OCI-LY1 (cell line): ENCODE measurements around the gene PCDHA1.

Experiments used
- H2AFZ ChIP-seq: fragments of 200-600 bp; sonication (generic), shearing (Covaris generic); 2 replicates; pipeline ENCODE4 v1.6.0; 2014; ENCODE audit warnings: antibody characterized with exemption, mild to moderate bottlenecking, low read length
- H3F3A ChIP-seq: fragments of 200-600 bp; sonication (generic), shearing (Covaris generic); 2 replicates; pipeline ENCODE4 v1.6.0; 2014; ENCODE audit warnings: mild to moderate bottlenecking, antibody characterized with exemption, low read length, moderate library complexity; ENCODE audit not compliant: insufficient read depth
- H3K27ac ChIP-seq: fragments of 200-600 bp; sonication (generic); 2 replicates; pipeline ENCODE4 v1.5.1; 2014; ENCODE audit warnings: low read length, mixed run types, mild to moderate bottlenecking, low read depth; ENCODE audit not compliant: poor library complexity, severe bottlenecking
- H3K27me3 ChIP-seq: fragments of 200-600 bp; sonication (generic); 2 replicates; pipeline ENCODE4 v1.6.0; 2014; ENCODE audit warnings: antibody characterized with exemption, mild to moderate bottlenecking, low read length, moderate library complexity; ENCODE audit not compliant: insufficient read depth
- H3K36me3 ChIP-seq: fragments of 200-600 bp; sonication (generic); 2 replicates; pipeline ENCODE4 v1.6.1; 2014; ENCODE audit warnings: mild to moderate bottlenecking, antibody characterized with exemption, low read length, moderate library complexity, mixed read lengths; ENCODE audit not compliant: insufficient read depth
- H3K4me1 ChIP-seq: fragments of 200-600 bp; sonication (generic); 2 replicates; pipeline ENCODE4 v1.5.1; 2014; ENCODE audit warnings: mild to moderate bottlenecking, low read length, moderate library complexity; ENCODE audit not compliant: insufficient read depth, severe bottlenecking
- H3K4me2 ChIP-seq: fragments of 200-600 bp; sonication (generic), shearing (Covaris generic); 2 replicates; pipeline ENCODE4 v1.6.1; 2014; ENCODE audit warnings: low read length
- H3K4me3 ChIP-seq: fragments of 200-600 bp; sonication (generic); 2 replicates; pipeline ENCODE4 v1.5.1; 2014; ENCODE audit warnings: low read length, low read depth, mild to moderate bottlenecking, mixed read lengths; ENCODE audit not compliant: poor library complexity, severe bottlenecking
- H3K79me2 ChIP-seq: fragments of 200-600 bp; shearing (Covaris generic); 2 replicates; pipeline ENCODE4 v1.6.1; 2016; ENCODE audit warnings: mixed run types, low read length, mixed read lengths; ENCODE audit not compliant: insufficient read depth
- H3K9ac ChIP-seq: fragments of 200-600 bp; sonication (generic), shearing (Covaris generic); 2 replicates; pipeline ENCODE4 v1.6.1; 2014; ENCODE audit warnings: mild to moderate bottlenecking, low read length, mixed read lengths
- H3K9me2 ChIP-seq: fragments of 200-600 bp; sonication (generic), shearing (Covaris generic); 2 replicates; pipeline ENCODE4 v1.6.1; 2014; ENCODE audit warnings: low read depth, mild to moderate bottlenecking, low read length, mixed read lengths
- H3K9me3 ChIP-seq: fragments of 200-600 bp; shearing (Covaris generic); 2 replicates; pipeline ENCODE4 v1.6.1; 2014; ENCODE audit warnings: low read length, mixed read lengths
- H4K20me1 ChIP-seq: fragments of 200-600 bp; sonication (generic), shearing (Covaris generic); 2 replicates; pipeline ENCODE4 v1.6.0; 2016; ENCODE audit warnings: mild to moderate bottlenecking, low read length; ENCODE audit not compliant: insufficient read depth
- CTCF ChIP-seq: fragments of 200-600 bp; sonication (generic), shearing (Covaris generic); IDR thresholded peaks from 2 replicates; pipeline ENCODE4 v1.5.1; 2017; ENCODE audit warnings: mild to moderate bottlenecking, antibody characterized with exemption, low read length, moderate library complexity, mixed read lengths
- EZH2 ChIP-seq: fragments of 200-600 bp; sonication (generic), shearing (Covaris generic); IDR thresholded peaks from 2 replicates; pipeline ENCODE4 v1.8.0; 2017; ENCODE audit warnings: borderline replicate concordance, mixed run types, mild to moderate bottlenecking, antibody characterized with exemption, low read length, moderate library complexity, mixed read lengths

The PCDHA1 gene

GRCh38 chr5:140753561-140753960 lies 32.4 kb upstream of the PCDHA1 start:
- Histone ChIP-seq H4K20me1 (no peaks in the 10 kb centered on the region), H3K79me2 (no peaks in the 10 kb centered on the region), H3F3A (no peaks in the 10 kb centered on the region), H3K9me3 (0 out of 2 replicates have a peak, but pooled peaks cover 4% of the 10 kb centered on the region), H3K4me2 (no peak overlapping the region), H3K36me3 (no peaks in the 10 kb centered on the region), H3K27me3 (no peaks in the 10 kb centered on the region), H3K9me2 (no peaks in the 10 kb centered on the region), H3K27ac (no peak overlapping the region), H2AFZ (no peak overlapping the region), H3K4me3 (no peak overlapping the region), H3K4me1 (no peaks in the 10 kb centered on the region), H3K9ac (no peak overlapping the region)
- TF ChIP-seq EZH2 (no peak), CTCF (no peak)

- Histone ChIP-seq H3K27ac (no peak overlapping the region), H3K4me2 (no peak overlapping the region), H3K9me2 (no peaks in the 10 kb centered on the region), H3K36me3 (no peaks in the 10 kb centered on the region), H3K4me1 (no peaks in the 10 kb centered on the region), H2AFZ (no peak overlapping the region), H3K9me3 (peaks cover 46% of the 10 kb centered on the region), H3F3A (no peaks in the 10 kb centered on the region), H3K9ac (no peak overlapping the region), H3K4me3 (no peak overlapping the region), H3K27me3 (no peaks in the 10 kb centered on the region), H3K79me2 (no peaks in the 10 kb centered on the region), H4K20me1 (no peaks in the 10 kb centered on the region)
- TF ChIP-seq EZH2 (no peak), CTCF (no peak)
These were observed 21.6 kb upstream of the PCDHA1 start for GRCh38 chr5:140764177-140764973.

- no peaks in the 10 kb centered on the region for H3K36me3 ChIP-seq
- H4K20me1 ChIP-seq: no peaks in the 10 kb centered on the region
- H3F3A ChIP-seq: no peaks in the 10 kb centered on the region
- H3K4me3 ChIP-seq: no peak overlapping the region
- no peak overlapping the region for H3K4me2 ChIP-seq
- H3K9me3 ChIP-seq: peaks cover 60% of the 10 kb centered on the region
- no peaks in the 10 kb centered on the region for H3K79me2 ChIP-seq
- no peaks in the 10 kb centered on the region for H3K4me1 ChIP-seq
- no peak overlapping the region for H3K9ac ChIP-seq
- no peak overlapping the region for H3K27ac ChIP-seq
- H3K27me3 ChIP-seq: no peaks in the 10 kb centered on the region
- no peaks in the 10 kb centered on the region for H3K9me2 ChIP-seq
- H2AFZ ChIP-seq: no peak overlapping the region
- TF ChIP-seq CTCF (no peak), EZH2 (no peak)
These were observed 18.5 kb upstream of the PCDHA1 start for GRCh38 chr5:140767444-140767843.
